MG63 (cell line): ENCODE measurements around the gene STK4. TPM values are rescaled to one million over a fixed set of nuclear protein-coding genes. Genes with fewer than 3 reads are reported as not detected.

Source experiments
- DNase-seq: peaks from one replicate; pipeline ENCODE4 v3.0.0-alpha.2; 2020
- H3K27me3 ChIP-seq: fragments of 250-450 bp; sonication (Bioruptor Pico); 2 replicates; pipeline ENCODE4 v1.5.1; 2020; ENCODE audit warnings: mild to moderate bottlenecking, moderate library complexity
- H3K36me3 ChIP-seq: fragments of 250-450 bp; sonication (Bioruptor Pico); 2 replicates; pipeline ENCODE4 v1.5.1; 2020; ENCODE audit warnings: mild to moderate bottlenecking, moderate library complexity
- H3K4me3 ChIP-seq: fragments of 250-450 bp; sonication (Bioruptor Pico); 2 replicates; pipeline ENCODE4 v1.5.1; 2020; ENCODE audit warnings: mild to moderate bottlenecking, moderate library complexity
- H3K9me3 ChIP-seq: fragments of 250-450 bp; sonication (Bioruptor Pico); 2 replicates; pipeline ENCODE4 v1.5.1; 2020; ENCODE audit warnings: mild to moderate bottlenecking, moderate library complexity
- total RNA-seq: library from RNA; depleted of rRNA; stranded (reverse); fragments of >200 nt; shearing (Covaris generic); gene quantifications from 2 replicates; pipeline ENCODE4 v1.2.3, GENCODE V29; 2014; ENCODE audit warnings: low replicate concordance; rRNA removed

STK4 gene
- total RNA-seq, 1 experiment from 2014 or later, result 9.8 TPM

- no peak overlapping the region for H3K4me3 ChIP-seq
- H3K9me3 ChIP-seq, result no peaks in the 10 kb centered on the region
- no peaks in the 10 kb centered on the region for H3K36me3 ChIP-seq
- no peak for DNase-seq
- no peaks in the 10 kb centered on the region for H3K27me3 ChIP-seq
Measured at GRCh38 chr20:45115386-45115774, 149.1 kb downstream of the STK4 start.

- DNase-seq, result no peak
- no peaks in the 10 kb centered on the region for H3K27me3 ChIP-seq
- H3K36me3 ChIP-seq, result no peaks in the 10 kb centered on the region
- H3K9me3 ChIP-seq, result no peaks in the 10 kb centered on the region
- H3K4me3 ChIP-seq, result no peak overlapping the region
Measured at GRCh38 chr20:45115829-45116228, 149.5 kb downstream of the STK4 start.

GRCh38 chr20:45117581-45117980, 151.3 kb downstream of the STK4 start:
- Histone ChIP-seq H3K4me3 (no peak overlapping the region), H3K36me3 (no peaks in the 10 kb centered on the region), H3K9me3 (no peaks in the 10 kb centered on the region), H3K27me3 (no peaks in the 10 kb centered on the region)
- DNase-seq, result no peak

GRCh38 chr20:45118028-45118427, 151.7 kb downstream of the STK4 start:
- Histone ChIP-seq H3K36me3 (no peaks in the 10 kb centered on the region), H3K4me3 (no peak overlapping the region), H3K9me3 (no peaks in the 10 kb centered on the region), H3K27me3 (no peaks in the 10 kb centered on the region)
- DNase-seq, result no peak

- no peaks in the 10 kb centered on the region for H3K27me3 ChIP-seq
- H3K9me3 ChIP-seq, result no peaks in the 10 kb centered on the region
- no peak overlapping the region for H3K4me3 ChIP-seq
- H3K36me3 ChIP-seq, result no peaks in the 10 kb centered on the region
- no peak for DNase-seq
Measured at GRCh38 chr20:45119556-45120266, 153.4 kb downstream of the STK4 start.

GRCh38 chr20:45121388-45121787, 155.1 kb downstream of the STK4 start:
- no peaks in the 10 kb centered on the region for H3K27me3 ChIP-seq
- no peaks in the 10 kb centered on the region for H3K9me3 ChIP-seq
- H3K36me3 ChIP-seq, result no peaks in the 10 kb centered on the region
- no peak for DNase-seq
- H3K4me3 ChIP-seq, result no peak overlapping the region

- no peaks in the 10 kb centered on the region for H3K27me3 ChIP-seq
- H3K4me3 ChIP-seq, result no peak within 1 kb of the TSS
- H3K9me3 ChIP-seq, result no peaks in the 10 kb centered on the region
- DNase-seq, result no peak
- H3K36me3 ChIP-seq, result no peaks in the 10 kb centered on the region
Measured at GRCh38 chr20:45124365-45124764, 158.1 kb downstream of the STK4 start, which contains the start of gene WFDC12. Gene WFDC12 (minus strand): TSS chr20:45124465. CDS start chr20:45124447, 18 bp downstream.

- no peaks in the 10 kb centered on the region for H3K36me3 ChIP-seq
- H3K9me3 ChIP-seq, result no peaks in the 10 kb centered on the region
- DNase-seq, result peak; percentile 21
- peaks cover 3% of the 10 kb centered on the region for H3K27me3 ChIP-seq
- H3K4me3 ChIP-seq, result no peak overlapping the region
Measured at GRCh38 chr20:45128099-45128498, 161.8 kb downstream of the STK4 start.

Other genes with a start within 250 kb of the STK4 start
- gene KCNK15, start 220.6 kb upstream of the STK4 start, total RNA-seq, result not detected in 2 replicates
- gene RIMS4, start 156.0 kb upstream of the STK4 start, total RNA-seq, result 0.39 and 2.9 TPM in 2 replicates
- gene YWHAB, start 80.8 kb upstream of the STK4 start, total RNA-seq, result 118 and 125 TPM in 2 replicates
- gene PABPC1L, start 56.5 kb upstream of the STK4 start, total RNA-seq, result 9.1 and 10.0 TPM in 2 replicates
- gene TOMM34, start 6.1 kb upstream of the STK4 start, total RNA-seq, result 63.9 and 75.9 TPM in 2 replicates
- gene KCNS1, start 134.6 kb downstream of the STK4 start, total RNA-seq, result 0.05 and 0.30 TPM in 2 replicates
- not detected in 2 replicates for gene WFDC5, start 148.7 kb downstream of the STK4 start, total RNA-seq
- gene WFDC12, start 158.0 kb downstream of the STK4 start, total RNA-seq, result not detected in 2 replicates
- not detected in 2 replicates for gene PI3, start 208.4 kb downstream of the STK4 start, total RNA-seq
- gene SEMG1, start 240.5 kb downstream of the STK4 start, total RNA-seq, result not detected in 2 replicates